GM12878 (cell line): ENCODE results near the gene TET2.

ENCODE experiments used
- CEBPZ ChIP-seq: fragments of 150-350 bp; IDR thresholded peaks from 2 replicates; pipeline ENCODE4 v1.6.1; 2016; ENCODE audit warnings: low read depth, low read length
- CTCF ChIP-seq, 3 experiments: IDR thresholded peaks in 2 of 3; conservative IDR thresholded peaks in 1 of 3; 2 replicates each; pipeline ENCODE4 v1.5.1; 2011; ENCODE audit warnings: low read depth in 3 of 3, low read length in 3 of 3, mild to moderate bottlenecking in 3 of 3, control low read depth in 2 of 3, moderate library complexity in 2 of 3, inconsistent platforms in 1 of 3, mixed read lengths in 1 of 3; ENCODE audit not compliant: control insufficient read depth in 2 of 3, insufficient read depth in 1 of 3; ENCODE audit errors: extremely low read depth in 1 of 3
- GABPA ChIP-seq: IDR thresholded peaks from 2 replicates; pipeline ENCODE4 v1.6.1; 2014; ENCODE audit warnings: antibody characterized with exemption, low read depth, mild to moderate bottlenecking, inconsistent platforms
- HDAC2 ChIP-seq: fragments of 200-600 bp; sonication (generic); IDR thresholded peaks from 2 replicates; pipeline ENCODE4 v1.6.1; 2017
- IKZF2 ChIP-seq, 2 experiments: fragments of 450-650 bp; IDR thresholded peaks; 2 replicates each; pipeline ENCODE4 v1.6.1; 2017; ENCODE audit warnings: mild to moderate bottlenecking in 2 of 2, moderate library complexity in 2 of 2
- PBX3 ChIP-seq: IDR thresholded peaks from 2 replicates; pipeline ENCODE4 v1.6.1; 2011; ENCODE audit warnings: mild to moderate bottlenecking, low read depth, low read length, moderate library complexity; ENCODE audit not compliant: insufficient replicate concordance
- POLR2A ChIP-seq: IDR thresholded peaks from 2 replicates; pipeline ENCODE4 v1.6.1; 2011; ENCODE audit warnings: low read depth, mild to moderate bottlenecking, low read length
- SP1 ChIP-seq: IDR thresholded peaks from one replicate; pipeline ENCODE4 v1.6.1; 2011; ENCODE audit warnings: low read depth, low read length
- SPI1 ChIP-seq: IDR thresholded peaks from 2 replicates; pipeline ENCODE4 v1.6.1; 2011; ENCODE audit warnings: low read depth, mild to moderate bottlenecking, low read length, moderate library complexity, borderline replicate concordance; ENCODE audit not compliant: insufficient read depth
- SUZ12 ChIP-seq: fragments of 200-600 bp; sonication (generic); IDR thresholded peaks from one replicate; pipeline ENCODE4 v1.6.1; 2018; ENCODE audit warnings: antibody characterized with exemption, mild to moderate bottlenecking; ENCODE audit not compliant: unreplicated experiment
- ZNF274 ChIP-seq: IDR thresholded peaks from one replicate; pipeline ENCODE4 v1.8.0; 2011; ENCODE audit not compliant: insufficient read length, insufficient read depth

- TF ChIP-seq CTCF (IDR thresholded peaks at IDR 0.05 in 2 of 3, conservative IDR thresholded peaks at IDR 0.05 in 1 of 3; ENCODE audit: control insufficient read depth in 2 of 3, extremely low read depth in 1 of 3, insufficient read depth in 1 of 3, low read depth in 3 of 3, low read length in 3 of 3), result no peak
- no peak for TF ChIP-seq SP1
- TF ChIP-seq HDAC2, result no peak
- no peak for TF ChIP-seq POLR2A
- no peak for TF ChIP-seq IKZF2 (IDR thresholded peaks at IDR 0.05)
- TF ChIP-seq CEBPZ, result no peak
- no peak for TF ChIP-seq PBX3
- no peak for TF ChIP-seq GABPA
- no peak for TF ChIP-seq SPI1
- TF ChIP-seq SUZ12, result no peak
- TF ChIP-seq ZNF274, result no peak
Observed at GRCh38 chr4:105240037-105240436, 93.4 kb downstream of the TET2 start.
